DMS53 (cell line): ENCODE data around the gene ZNF490.

Experiments used
- DNase-seq: peaks from one replicate; lab custom pipeline; 2025; lab: John Stamatoyannopoulos, UW

ZNF490 gene

GRCh38 chr19:12543855-12544254, 66.8 kb downstream of the ZNF490 start:
- no peak for DNase-seq
